Omental fat pad (tissue), 4 donors: Measurements from ENCODE around the gene TBCE. TPM values are rescaled to one million over a fixed set of nuclear protein-coding genes. Genes with fewer than 3 reads are reported as not detected.
A peak's percentile ranks its signal among the peaks of the same experiment; 100 is the strongest.

ENCODE experiments used
- ATAC-seq: fragments of 150-250 bp; one replicate; pipeline ENCODE4 v1.9.1; 2016; ENCODE audit warnings: mild to moderate bottlenecking, moderate library complexity; ENCODE audit not compliant: low FRiP score
- DNase-seq: peaks from one replicate; pipeline ENCODE4 v3.0.0-alpha.2; 2019; ENCODE audit warnings: low spot score
- CTCF ChIP-seq, 3 donors: fragments of 450-650 bp; IDR thresholded peaks; one replicate each; pipeline ENCODE4 v1.5.1; 2016 to 2017; ENCODE audit warnings: antibody characterized with exemption in 3 of 3, mild to moderate bottlenecking in 3 of 3, moderate library complexity in 2 of 3
- total RNA-seq, 4 donors: library from RNA; depleted of rRNA; stranded (reverse); fragments of >200 nt; gene quantifications; one replicate each; pipeline ENCODE4 v1.1.0, GENCODE V29; 2016

TBCE gene
- total RNA-seq, 4 donors from 2014 or later = 10.9 to 27.3 (median 19.2) TPM

GRCh38 chr1:235430991-235431390 lies 63.8 kb downstream of the TBCE start:
- no peak for DNase-seq
- TF ChIP-seq CTCF (IDR thresholded peaks at IDR 0.05) = no peak
- no peak for ATAC-seq

DNA sequence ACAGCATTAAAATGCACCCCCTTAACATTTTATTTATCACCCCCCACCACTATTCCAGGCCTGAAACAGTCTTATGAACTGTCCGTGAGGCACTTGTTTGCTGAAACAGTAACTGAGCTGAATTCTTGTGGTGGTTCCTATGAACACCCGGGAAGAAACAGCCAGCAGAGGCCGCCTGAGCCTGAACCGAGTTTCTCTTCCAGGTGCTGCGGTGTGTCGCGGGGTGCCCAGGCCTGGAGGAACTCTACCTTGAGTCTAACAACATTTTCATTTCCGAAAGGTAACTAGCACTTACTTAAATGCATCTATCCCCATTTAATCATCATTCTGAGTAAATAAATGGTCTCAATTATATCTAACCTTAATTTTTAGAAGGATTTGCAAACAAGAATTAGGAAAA lies 66.8 kb downstream of the TBCE start:
- no peak for ATAC-seq
- no peak for TF ChIP-seq CTCF (IDR thresholded peaks at IDR 0.05)
- DNase-seq = no peak

GRCh38 chr1:235441159-235441685 lies 74.0 kb downstream of the TBCE start:
- DNase-seq (no peak), ATAC-seq (no peak)
- no peak for TF ChIP-seq CTCF (IDR thresholded peaks at IDR 0.05)

GRCh38 chr1:235442788-235443429 lies 75.7 kb downstream of the TBCE start:
- no peak for TF ChIP-seq CTCF (IDR thresholded peaks at IDR 0.05)
- DNase-seq (no peak), ATAC-seq (peak; percentile 71)

- no peak for TF ChIP-seq CTCF (IDR thresholded peaks at IDR 0.05)
- ATAC-seq (no peak), DNase-seq (no peak)
Observed at GRCh38 chr1:235448616-235449015, 81.4 kb downstream of the TBCE start.

GRCh38 chr1:235450433-235450832 lies 83.2 kb downstream of the TBCE start:
- no peak for DNase-seq
- ATAC-seq = no peak
- no peak for TF ChIP-seq CTCF (IDR thresholded peaks at IDR 0.05)

DNA sequence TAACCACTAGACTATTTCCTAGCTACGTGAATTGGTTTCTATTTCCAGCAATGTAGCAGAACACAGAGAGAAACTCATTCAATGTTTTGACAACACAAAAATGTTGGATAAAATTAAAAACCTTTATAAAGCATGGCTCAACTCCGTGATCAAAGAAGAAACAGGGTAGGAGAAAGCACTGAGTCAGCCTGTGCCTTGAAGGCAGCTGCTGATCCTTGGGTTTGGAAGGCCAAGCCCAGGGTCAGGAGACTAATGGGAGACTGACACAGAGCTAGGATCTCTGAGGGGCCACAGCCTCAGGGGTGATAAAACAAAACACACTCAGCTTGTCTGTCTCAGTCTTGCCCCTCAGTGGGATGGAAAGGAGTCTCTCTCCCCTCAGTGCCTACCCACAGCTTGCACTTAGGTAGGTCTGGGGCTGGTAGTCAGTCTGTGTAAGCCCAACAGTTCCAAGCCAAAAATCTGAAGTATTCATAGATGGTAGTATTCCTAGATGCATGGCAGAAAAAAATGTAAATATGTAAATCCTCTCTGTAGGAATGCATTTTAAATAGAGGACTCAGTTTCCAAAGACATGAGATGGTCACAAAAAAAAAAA lies 83.8 kb downstream of the TBCE start:
- ATAC-seq = no peak
- no peak for DNase-seq
- no peak for TF ChIP-seq CTCF (IDR thresholded peaks at IDR 0.05)
